ENCODE results near the gene HIPK4. TPM values are rescaled to one million over a fixed set of nuclear protein-coding genes. Genes with fewer than 3 reads are reported as not detected.

The HIPK4 gene
- total and polyA plus RNA-seq, 4 donors: 0.21 to 0.51 (median 0.23) TPM; not detected in 1

DNA sequence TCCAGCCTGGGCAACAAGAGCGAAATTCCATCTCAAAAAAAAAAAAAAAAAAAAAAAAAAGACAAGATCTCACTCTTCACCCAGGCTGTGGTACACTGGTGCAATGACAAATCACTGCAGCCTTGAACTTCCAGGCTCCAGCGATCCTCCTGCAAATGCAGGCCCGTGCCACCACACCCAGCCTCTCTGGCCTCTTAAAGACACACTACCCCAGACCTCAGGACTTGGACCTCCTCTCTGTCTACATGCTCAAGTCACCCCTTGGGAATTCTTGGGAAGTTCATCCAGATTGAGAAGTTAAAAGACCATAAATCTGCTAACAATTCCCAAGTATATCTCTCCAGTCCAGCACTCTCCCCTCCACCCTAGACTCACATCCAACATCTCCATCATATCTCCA is 10.6 kb upstream of the HIPK4 start:
- Histone ChIP-seq H3K27ac (ENCODE audit: low read depth in 1 of 2, low read length in 2 of 2) (no peak overlapping the region), H3K9me3 (ENCODE audit: control insufficient read depth, low read length) (no peaks in the 10 kb centered on the region), H3K4me1 (ENCODE audit: control insufficient read depth in 1 of 2, insufficient read depth in 2 of 2, low read length in 2 of 2) (no peaks in the 10 kb centered on the region), H3K36me3 (ENCODE audit: control insufficient read depth in 1 of 2, insufficient read depth in 2 of 2, low read length in 1 of 2) (no peaks in the 10 kb centered on the region), H3K27me3 (ENCODE audit: control insufficient read depth in 1 of 2, insufficient read depth in 2 of 2, low read length in 1 of 2) (no peaks in the 10 kb centered on the region), H3K4me3 (ENCODE audit: low read length in 2 of 2) (no peak overlapping the region)
- no peak for DNase-seq
- intact Hi-C loops (cut with DNase I): loop anchor here in 1 of 2 donors (5.0 kb wide), 1 partner anchor 53 kb away; the partner anchor contains the start of genes C19orf47 and PLD3
- ATAC-seq (ENCODE audit: low FRiP score): no peak
- WGBS, 2 donors: 34 to 54% methylated on average over 2 to 3 of the region's 3 CpGs

DNA sequence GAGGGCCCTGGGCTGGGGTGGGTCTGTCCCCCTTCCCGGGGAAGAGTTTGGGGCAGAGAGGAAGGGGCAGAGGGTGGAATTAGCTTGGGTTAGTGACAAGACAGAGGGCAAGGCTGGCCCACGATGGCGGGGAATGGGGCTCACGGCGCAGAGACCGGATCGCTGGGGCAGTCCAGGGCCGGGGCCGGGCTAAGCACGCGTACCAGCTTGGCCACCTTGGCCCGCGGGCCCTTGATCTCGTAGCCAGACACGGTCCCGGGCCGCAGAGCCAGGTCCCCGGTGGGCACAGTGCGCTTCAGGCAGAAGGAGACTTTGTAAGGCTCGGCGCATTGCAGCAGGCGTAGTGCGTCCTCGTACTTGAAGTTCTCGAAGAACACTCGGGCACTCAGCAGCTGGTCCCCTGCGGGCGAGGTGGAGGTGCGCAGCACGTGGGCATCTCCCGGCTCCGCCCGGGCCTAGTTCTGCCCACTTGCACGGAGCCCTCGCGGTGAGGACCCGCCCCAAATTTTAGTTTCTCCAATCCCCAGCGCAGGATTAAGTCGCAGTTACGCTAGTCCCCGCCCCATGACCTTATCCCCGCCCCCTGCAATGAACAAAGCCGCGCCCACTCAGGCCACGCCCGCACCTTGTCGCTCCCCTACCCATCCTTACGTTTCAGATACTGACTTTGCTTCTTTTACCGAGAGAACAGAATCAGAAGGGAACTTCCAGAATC is 8.6 kb upstream of the HIPK4 start:
- intact Hi-C loops (cut with DNase I): no loop called here
- DNase-seq (no peak), ATAC-seq (ENCODE audit: low FRiP score) (no peak)
- H3K36me3 ChIP-seq (ENCODE audit: control insufficient read depth in 1 of 2, insufficient read depth in 2 of 2, low read length in 1 of 2): no peaks in the 10 kb centered on the region
- 56 to 61% methylated on average over 49 of the region's 49 CpGs for WGBS, 2 donors
- H3K27me3 ChIP-seq (ENCODE audit: control insufficient read depth in 1 of 2, insufficient read depth in 2 of 2, low read length in 1 of 2): no peaks in the 10 kb centered on the region
- H3K4me1 ChIP-seq (ENCODE audit: control insufficient read depth in 1 of 2, insufficient read depth in 2 of 2, low read length in 2 of 2): no peaks in the 10 kb centered on the region
- H3K4me3 ChIP-seq (ENCODE audit: low read length in 2 of 2): no peak overlapping the region
- no peaks in the 10 kb centered on the region for H3K9me3 ChIP-seq (ENCODE audit: control insufficient read depth, low read length)
- H3K27ac ChIP-seq (ENCODE audit: low read depth in 1 of 2, low read length in 2 of 2): no peak overlapping the region

- no peak overlapping the region for H3K27ac ChIP-seq (ENCODE audit: low read depth in 1 of 2, low read length in 2 of 2)
- intact Hi-C loops (cut with DNase I): no loop called here
- DNase-seq (no peak), ATAC-seq (ENCODE audit: low FRiP score) (no peak)
- 93 to 94% methylated on average over 15 to 22 of the region's 22 CpGs for WGBS, 2 donors
- H3K9me3 ChIP-seq (ENCODE audit: control insufficient read depth, low read length): no peaks in the 10 kb centered on the region
- no peak overlapping the region for H3K4me3 ChIP-seq (ENCODE audit: low read length in 2 of 2)
- H3K4me1 ChIP-seq (ENCODE audit: control insufficient read depth in 1 of 2, insufficient read depth in 2 of 2, low read length in 2 of 2): no peaks in the 10 kb centered on the region
- no peaks in the 10 kb centered on the region for H3K36me3 ChIP-seq (ENCODE audit: control insufficient read depth in 1 of 2, insufficient read depth in 2 of 2, low read length in 1 of 2)
- no peaks in the 10 kb centered on the region for H3K27me3 ChIP-seq (ENCODE audit: control insufficient read depth in 1 of 2, insufficient read depth in 2 of 2, low read length in 1 of 2)
Observed at GRCh38 chr19:40397568-40397906, 7.6 kb upstream of the HIPK4 start.

GRCh38 chr19:40396886-40397567 is 7.0 kb upstream of the HIPK4 start:
- WGBS, 2 donors: 91 to 93% methylated on average over 17 to 20 of the region's 20 CpGs
- intact Hi-C loops (cut with DNase I): no loop called here
- no peaks in the 10 kb centered on the region for H3K36me3 ChIP-seq (ENCODE audit: control insufficient read depth in 1 of 2, insufficient read depth in 2 of 2, low read length in 1 of 2)

DNA sequence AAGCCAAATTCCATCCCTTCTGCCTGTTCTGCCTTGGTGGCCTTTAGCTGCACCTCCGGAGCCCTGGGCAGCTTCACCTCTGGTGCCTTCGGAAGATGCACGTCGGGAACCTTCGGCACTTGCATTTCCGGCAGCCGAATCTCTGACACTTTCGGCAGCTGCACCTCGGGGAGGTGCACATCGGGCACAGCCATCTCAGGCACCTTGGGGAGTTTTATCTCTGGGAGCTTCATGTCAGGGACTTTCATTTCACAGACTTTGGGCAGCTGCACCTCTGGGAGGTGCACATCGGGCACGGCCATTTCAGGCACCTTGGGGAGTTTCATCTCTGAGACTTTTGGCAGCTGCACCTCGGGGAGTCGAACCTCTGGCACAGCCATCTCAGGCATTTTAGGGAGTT is 6.0 kb upstream of the HIPK4 start:
- intact Hi-C loops (cut with DNase I): no loop called here
- no peaks in the 10 kb centered on the region for H3K4me1 ChIP-seq (ENCODE audit: control insufficient read depth in 1 of 2, insufficient read depth in 2 of 2, low read length in 2 of 2)
- DNase-seq: no peak

More at GRCh38 chr19:40396886-40397567, 7.0 kb upstream of the HIPK4 start:
- ATAC-seq (ENCODE audit: low FRiP score) (no peak), DNase-seq (no peak)
- H3K9me3 ChIP-seq (ENCODE audit: control insufficient read depth, low read length): no peaks in the 10 kb centered on the region
- no peak overlapping the region for H3K27ac ChIP-seq (ENCODE audit: low read depth in 1 of 2, low read length in 2 of 2)
- H3K4me1 ChIP-seq (ENCODE audit: control insufficient read depth in 1 of 2, insufficient read depth in 2 of 2, low read length in 2 of 2): no peaks in the 10 kb centered on the region
- H3K27me3 ChIP-seq (ENCODE audit: control insufficient read depth in 1 of 2, insufficient read depth in 2 of 2, low read length in 1 of 2): no peaks in the 10 kb centered on the region
- H3K4me3 ChIP-seq (ENCODE audit: low read length in 2 of 2): no peak overlapping the region

GRCh38 chr19:40394816-40395210 is 4.8 kb upstream of the HIPK4 start:
- Histone ChIP-seq H3K27me3 (ENCODE audit: control insufficient read depth in 1 of 2, insufficient read depth in 2 of 2, low read length in 1 of 2) (no peaks in the 10 kb centered on the region), H3K27ac (ENCODE audit: low read depth in 1 of 2, low read length in 2 of 2) (no peak overlapping the region), H3K4me1 (ENCODE audit: control insufficient read depth in 1 of 2, insufficient read depth in 2 of 2, low read length in 2 of 2) (no peaks in the 10 kb centered on the region), H3K9me3 (ENCODE audit: control insufficient read depth, low read length) (no peaks in the 10 kb centered on the region), H3K4me3 (ENCODE audit: low read length in 2 of 2) (no peak overlapping the region), H3K36me3 (ENCODE audit: control insufficient read depth in 1 of 2, insufficient read depth in 2 of 2, low read length in 1 of 2) (no peaks in the 10 kb centered on the region)
- 74 to 83% methylated on average over 11 to 13 of the region's 13 CpGs for WGBS, 2 donors
- ATAC-seq (ENCODE audit: low FRiP score) (no peak), DNase-seq (no peak)
- intact Hi-C loops (cut with DNase I): no loop called here

More for the DNA sequence above, 6.0 kb upstream of the HIPK4 start:
- 85 to 86% methylated on average over 14 of the region's 14 CpGs for WGBS, 2 donors
- Histone ChIP-seq H3K36me3 (ENCODE audit: control insufficient read depth in 1 of 2, insufficient read depth in 2 of 2, low read length in 1 of 2) (no peaks in the 10 kb centered on the region), H3K27me3 (ENCODE audit: control insufficient read depth in 1 of 2, insufficient read depth in 2 of 2, low read length in 1 of 2) (no peaks in the 10 kb centered on the region), H3K9me3 (ENCODE audit: control insufficient read depth, low read length) (no peaks in the 10 kb centered on the region), H3K27ac (ENCODE audit: low read depth in 1 of 2, low read length in 2 of 2) (no peak overlapping the region), H3K4me3 (ENCODE audit: low read length in 2 of 2) (no peak overlapping the region)
- ATAC-seq (ENCODE audit: low FRiP score): no peak

DNA sequence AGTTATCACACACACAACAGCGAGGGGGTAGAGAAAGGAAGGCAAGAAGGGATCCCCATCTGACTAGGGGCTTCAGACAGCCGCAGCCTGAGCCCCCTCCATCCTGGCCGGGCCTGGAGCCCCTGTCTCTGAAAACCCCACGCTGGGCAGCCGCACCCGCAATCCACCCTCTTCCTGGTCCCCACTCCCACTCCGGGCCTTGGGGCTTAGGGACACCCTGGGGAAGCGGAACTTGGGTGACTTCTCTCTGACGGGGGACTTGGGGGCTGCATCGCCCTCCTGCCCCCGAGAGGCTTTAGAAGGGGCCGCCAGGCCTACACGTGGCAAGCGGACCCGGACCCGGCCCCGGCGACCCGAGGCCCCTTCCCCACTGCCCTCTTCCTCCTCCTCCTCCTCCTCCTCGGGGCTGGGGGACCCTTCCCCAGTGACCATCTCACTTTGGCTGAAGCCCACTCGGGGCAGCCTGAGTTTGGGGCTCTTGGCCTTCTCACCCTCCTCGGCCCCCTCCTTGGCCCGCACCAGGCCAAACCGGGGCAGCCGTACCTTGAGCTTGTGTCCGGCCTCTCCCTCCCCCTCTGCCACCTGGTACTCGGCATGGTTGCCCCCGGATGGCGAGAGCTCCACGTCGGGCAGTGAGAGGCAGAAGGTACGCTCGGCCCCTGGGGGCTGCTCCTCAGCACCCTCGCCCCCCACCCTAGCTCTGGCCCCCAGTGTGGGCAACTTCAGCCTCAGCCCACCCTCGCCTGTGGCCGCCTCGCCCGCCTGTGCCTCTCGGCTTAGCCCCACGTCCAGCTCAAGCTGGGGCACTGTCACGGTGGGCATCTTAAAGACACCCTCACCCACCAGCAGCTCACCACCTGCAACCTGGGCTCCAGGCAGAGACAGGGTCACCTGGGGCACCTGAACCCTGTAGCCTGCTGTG is 4.2 kb upstream of the HIPK4 start:
- Histone ChIP-seq H3K36me3 (ENCODE audit: control insufficient read depth in 1 of 2, insufficient read depth in 2 of 2, low read length in 1 of 2) (no peaks in the 10 kb centered on the region), H3K27me3 (ENCODE audit: control insufficient read depth in 1 of 2, insufficient read depth in 2 of 2, low read length in 1 of 2) (no peaks in the 10 kb centered on the region), H3K4me1 (ENCODE audit: control insufficient read depth in 1 of 2, insufficient read depth in 2 of 2, low read length in 2 of 2) (no peaks in the 10 kb centered on the region), H3K4me3 (ENCODE audit: low read length in 2 of 2) (no peak overlapping the region), H3K9me3 (ENCODE audit: control insufficient read depth, low read length) (no peaks in the 10 kb centered on the region), H3K27ac (ENCODE audit: low read depth in 1 of 2, low read length in 2 of 2) (no peak overlapping the region)
- intact Hi-C loops (cut with DNase I): no loop called here
- no peak for ATAC-seq (ENCODE audit: low FRiP score)
- 90 to 91% methylated on average over 40 to 41 of the region's 41 CpGs for WGBS, 2 donors
- no peak for DNase-seq

GRCh38 chr19:40392894-40393517 is 3.0 kb upstream of the HIPK4 start:
- intact Hi-C loops (cut with DNase I): no loop called here

More at GRCh38 chr19:40392894-40393517, 3.0 kb upstream of the HIPK4 start:
- no peaks in the 10 kb centered on the region for H3K4me1 ChIP-seq (ENCODE audit: control insufficient read depth in 1 of 2, insufficient read depth in 2 of 2, low read length in 2 of 2)
- no peaks in the 10 kb centered on the region for H3K27me3 ChIP-seq (ENCODE audit: control insufficient read depth in 1 of 2, insufficient read depth in 2 of 2, low read length in 1 of 2)
- no peaks in the 10 kb centered on the region for H3K9me3 ChIP-seq (ENCODE audit: control insufficient read depth, low read length)
- H3K27ac ChIP-seq (ENCODE audit: low read depth in 1 of 2, low read length in 2 of 2): no peak overlapping the region
- no peaks in the 10 kb centered on the region for H3K36me3 ChIP-seq (ENCODE audit: control insufficient read depth in 1 of 2, insufficient read depth in 2 of 2, low read length in 1 of 2)
- ATAC-seq (ENCODE audit: low FRiP score) (peak; percentile 19), DNase-seq (no peak)
- 54 to 60% methylated on average over 9 of the region's 9 CpGs for WGBS, 2 donors
- H3K4me3 ChIP-seq (ENCODE audit: low read length in 2 of 2): no peak overlapping the region
